ENCODE measurements around the gene ESAM.

- TF ChIP-seq CTCF (IDR thresholded peaks at IDR 0.05) (no peak), EP300 (IDR thresholded peaks at IDR 0.05; ENCODE audit: borderline replicate concordance in 1 of 2, low read depth in 1 of 2, low read length in 1 of 2) (no peak), FOXM1 (IDR thresholded peaks at IDR 0.05; ENCODE audit: low read depth) (no peak), RFX5 (IDR thresholded peaks at IDR 0.05; ENCODE audit: low read length) (no peak), TCF12 (IDR thresholded peaks at IDR 0.05) (no peak), JUND (IDR thresholded peaks at IDR 0.05) (no peak), IRF3 (IDR thresholded peaks at IDR 0.05; ENCODE audit: low read depth, low read length) (no peak), MXI1 (IDR thresholded peaks at IDR 0.05; ENCODE audit: low read depth, low read length) (no peak), RCOR1 (IDR thresholded peaks at IDR 0.05; ENCODE audit: low read length) (no peak), USF2 (IDR thresholded peaks at IDR 0.05; ENCODE audit: borderline replicate concordance, low read depth, low read length) (no peak), USF1 (IDR thresholded peaks at IDR 0.05; ENCODE audit: borderline replicate concordance, low read depth) (no peak), NFIC (IDR thresholded peaks at IDR 0.05; ENCODE audit: borderline replicate concordance) (no peak), POLR2AphosphoS5 (IDR thresholded peaks at IDR 0.05; ENCODE audit: low read depth, low read length) (no peak), ELF1 (IDR thresholded peaks at IDR 0.05) (no peak)
These were observed 8.9 kb downstream of the ESAM start for GRCh38 chr11:124753205-124753604.
